ENCODE results near the gene ZBTB16. TPM values are rescaled to one million over a fixed set of nuclear protein-coding genes. Genes with fewer than 3 reads are reported as not detected.

Gene ZBTB16
- total RNA-seq, 4 donors from 2014 or later = 25.5 to 302 (median 151) TPM

DNA sequence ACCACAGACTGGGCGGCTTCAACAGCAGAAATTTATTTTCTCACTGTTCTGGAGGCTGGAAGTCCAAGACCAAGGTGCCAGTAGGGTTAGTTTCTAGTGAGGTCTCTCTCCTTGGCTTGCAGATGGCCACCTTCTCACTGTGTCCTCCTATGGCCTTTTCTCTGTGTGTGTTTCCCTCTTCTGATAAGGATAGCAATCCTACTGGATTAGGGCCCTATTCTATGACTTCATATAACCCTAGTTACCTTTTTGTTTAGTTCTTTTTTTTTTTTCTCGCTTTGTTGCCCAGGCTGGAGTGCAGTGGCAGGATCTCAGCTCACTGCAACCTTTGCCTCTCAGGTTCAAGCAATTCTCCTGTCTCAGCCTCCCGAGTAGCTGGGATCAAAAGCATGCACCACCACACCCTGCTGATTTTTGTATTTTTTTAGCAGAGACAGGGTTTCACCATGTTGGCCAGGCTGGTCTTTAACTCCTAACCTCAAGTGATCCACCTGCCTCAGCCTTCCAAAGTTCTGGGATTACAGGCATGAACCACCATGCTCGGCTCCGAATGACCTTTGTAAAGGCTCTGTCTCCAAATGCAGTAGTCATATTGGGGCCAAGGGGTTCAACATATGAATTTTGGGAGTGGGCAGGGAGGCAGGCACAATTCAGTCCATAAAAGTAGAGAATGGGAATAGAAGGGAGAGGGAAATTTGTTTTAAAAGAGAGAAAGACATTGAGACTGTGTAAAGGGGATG, 211.2 kb downstream of the ZBTB16 start:
- Histone ChIP-seq H3K27ac (no peak overlapping the region), H3K27me3 (no peaks in the 10 kb centered on the region), H3K36me3 (no peaks in the 10 kb centered on the region), H3K4me1 (no peaks in the 10 kb centered on the region), H3K4me3 (no peak overlapping the region), H3K9me3 (no peaks in the 10 kb centered on the region)
- intact Hi-C loops (cut with DNase I; ENCODE audit: low total_unique reads) = no loop called here
- no peak for TF ChIP-seq CTCF (IDR thresholded peaks at IDR 0.05)
- TF ChIP-seq POLR2A (IDR thresholded peaks at IDR 0.05) = no peak
- no peak for DNase-seq

DNA sequence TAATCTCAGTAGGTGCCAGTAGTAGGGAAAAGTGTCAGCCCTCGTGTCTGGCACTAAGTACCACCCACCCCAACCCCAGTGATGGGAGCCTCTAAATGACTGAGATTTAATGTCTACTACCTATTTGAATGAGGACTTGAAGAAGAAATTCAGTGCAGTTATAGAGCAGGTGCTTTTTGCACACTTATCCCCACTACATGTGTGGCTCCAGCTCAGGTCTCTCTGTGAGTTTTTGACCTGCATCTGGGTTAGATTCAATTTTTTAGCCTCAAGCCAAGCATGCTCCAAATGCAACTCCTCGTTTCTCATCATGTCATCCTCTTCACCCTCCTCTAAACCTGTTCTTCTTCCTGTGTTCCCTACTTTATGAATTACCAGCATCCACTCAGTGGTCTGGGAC, 211.8 kb downstream of the ZBTB16 start:
- no peak for TF ChIP-seq CTCF (IDR thresholded peaks at IDR 0.05)
- no peak for TF ChIP-seq POLR2A (IDR thresholded peaks at IDR 0.05)
- no peak for DNase-seq
- intact Hi-C loops (cut with DNase I; ENCODE audit: low total_unique reads) = no loop called here
- no peak overlapping the region for H3K27ac ChIP-seq
- no peaks in the 10 kb centered on the region for H3K36me3 ChIP-seq
- no peaks in the 10 kb centered on the region for H3K9me3 ChIP-seq
- H3K4me1 ChIP-seq = no peaks in the 10 kb centered on the region
- H3K4me3 ChIP-seq = no peak overlapping the region
- H3K27me3 ChIP-seq = no peaks in the 10 kb centered on the region

DNA sequence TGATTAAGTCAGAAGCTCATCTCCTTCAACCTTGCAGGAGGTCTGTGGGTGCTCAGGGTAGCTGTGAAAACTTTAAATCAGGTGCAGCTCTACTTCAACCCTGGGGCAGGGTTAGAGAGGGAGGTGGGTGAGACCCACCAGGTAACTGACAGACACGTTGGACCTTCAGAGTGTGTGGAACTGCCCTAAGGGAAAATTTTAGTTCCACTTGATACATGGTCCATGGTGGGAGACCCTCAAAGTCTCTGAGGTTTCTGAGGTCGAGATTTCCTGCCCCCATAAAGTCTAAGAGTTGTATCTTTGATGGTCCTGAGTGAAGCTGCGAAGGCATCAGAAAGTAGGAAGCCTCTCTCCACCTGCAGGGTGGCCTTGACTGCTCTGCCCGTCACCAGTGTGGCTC, 212.8 kb downstream of the ZBTB16 start:
- no peaks in the 10 kb centered on the region for H3K4me1 ChIP-seq
- DNase-seq = no peak
- no peaks in the 10 kb centered on the region for H3K27me3 ChIP-seq
- H3K4me3 ChIP-seq = no peak overlapping the region
- TF ChIP-seq CTCF (IDR thresholded peaks at IDR 0.05) (no peak), POLR2A (IDR thresholded peaks at IDR 0.05) (no peak)
- H3K9me3 ChIP-seq = no peaks in the 10 kb centered on the region
- H3K27ac ChIP-seq = no peak overlapping the region
- intact Hi-C loops (cut with DNase I; ENCODE audit: low total_unique reads) = no loop called here
- H3K36me3 ChIP-seq = no peaks in the 10 kb centered on the region

- TF ChIP-seq CTCF (IDR thresholded peaks at IDR 0.05) = no peak
- TF ChIP-seq POLR2A (IDR thresholded peaks at IDR 0.05) = no peak
- Histone ChIP-seq H3K9me3 (no peaks in the 10 kb centered on the region), H3K4me1 (no peaks in the 10 kb centered on the region), H3K4me3 (no peak overlapping the region), H3K27ac (no peak overlapping the region), H3K36me3 (no peaks in the 10 kb centered on the region), H3K27me3 (no peaks in the 10 kb centered on the region)
- intact Hi-C loops (cut with DNase I; ENCODE audit: low total_unique reads) = no loop called here
- no peak for DNase-seq
Observed at GRCh38 chr11:114273071-114273470, 213.6 kb downstream of the ZBTB16 start.

DNA sequence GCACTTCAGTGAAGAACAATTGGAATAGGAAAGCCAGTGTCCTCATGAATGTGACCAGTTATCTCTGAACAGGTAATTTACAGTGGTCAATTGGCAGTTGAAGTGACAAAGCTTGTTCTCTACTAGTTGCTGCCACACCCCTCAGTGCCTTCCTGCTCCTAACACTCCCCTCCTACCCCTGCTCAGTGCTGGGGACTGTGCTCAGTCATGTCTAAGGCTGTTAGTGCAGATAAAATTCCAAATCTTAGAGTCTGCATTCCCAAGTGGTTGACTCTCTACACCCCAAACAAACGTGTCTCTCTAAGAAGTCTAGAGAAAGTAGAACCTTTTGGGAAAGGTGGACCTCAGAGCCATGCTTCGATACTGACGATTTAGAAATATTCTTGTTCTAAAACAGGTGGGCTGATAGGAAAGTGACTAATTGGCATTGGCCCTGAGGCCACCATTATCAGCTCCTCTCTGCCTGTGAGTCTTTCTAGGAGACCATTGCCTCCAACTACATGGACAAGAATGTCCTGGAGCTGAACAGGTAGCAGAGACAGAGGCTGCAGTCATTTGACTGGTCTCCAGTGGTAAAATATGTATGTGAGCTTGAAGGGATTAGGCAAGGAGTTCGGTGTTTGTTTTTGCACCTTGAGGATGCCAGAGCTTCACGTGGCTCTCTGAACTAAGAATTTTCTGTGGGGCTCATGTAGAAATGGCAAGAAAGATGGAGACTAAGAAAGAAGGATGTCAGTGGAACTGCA, 214.6 kb downstream of the ZBTB16 start:
- intact Hi-C loops (cut with DNase I; ENCODE audit: low total_unique reads) = no loop called here
- no peak for TF ChIP-seq CTCF (IDR thresholded peaks at IDR 0.05)
- TF ChIP-seq POLR2A (IDR thresholded peaks at IDR 0.05) = no peak
- no peak overlapping the region for H3K27ac ChIP-seq

More for the DNA sequence above, 214.6 kb downstream of the ZBTB16 start:
- Histone ChIP-seq H3K9me3 (no peaks in the 10 kb centered on the region), H3K4me1 (no peaks in the 10 kb centered on the region), H3K27me3 (no peaks in the 10 kb centered on the region), H3K4me3 (no peak overlapping the region), H3K36me3 (no peaks in the 10 kb centered on the region)
- no peak for DNase-seq

Data from uterus (tissue), 4 donors.